NOMO-1 treated with dmso at 0.1 percent for 144 hours (cell line): Measurements from ENCODE around the gene ESPNL.

Experiments
- DNase-seq: peaks from one replicate; lab custom pipeline; 2025; ENCODE audit not compliant: unreplicated experiment; lab: John Stamatoyannopoulos, UW

Gene ESPNL

GRCh38 chr2:238140040-238140439 lies 39.9 kb downstream of the ESPNL start:
- DNase-seq: no peak

- DNase-seq: no peak
These were observed 40.8 kb downstream of the ESPNL start for GRCh38 chr2:238140721-238141540.

- peak; percentile 13 for DNase-seq
These were observed 41.6 kb downstream of the ESPNL start for GRCh38 chr2:238141541-238142318.

GRCh38 chr2:238142382-238143205 lies 42.5 kb downstream of the ESPNL start:
- DNase-seq: no peak

GRCh38 chr2:238143239-238143951 lies 43.3 kb downstream of the ESPNL start:
- no peak for DNase-seq

- no peak for DNase-seq
These were observed 44.1 kb downstream of the ESPNL start for GRCh38 chr2:238144262-238144661.

- no peak for DNase-seq
These were observed 44.9 kb downstream of the ESPNL start for GRCh38 chr2:238145046-238145445.

- DNase-seq: no peak
These were observed 45.7 kb downstream of the ESPNL start for GRCh38 chr2:238145851-238146250.

- DNase-seq: no peak
These were observed 46.9 kb downstream of the ESPNL start for GRCh38 chr2:238146884-238147544.

- no peak for DNase-seq
These were observed 48.8 kb downstream of the ESPNL start for GRCh38 chr2:238148981-238149380.

- DNase-seq: no peak
These were observed 49.9 kb downstream of the ESPNL start for GRCh38 chr2:238149841-238150572.

- DNase-seq: no peak
These were observed 50.5 kb downstream of the ESPNL start for GRCh38 chr2:238150686-238151085.

- no peak for DNase-seq
These were observed 51.1 kb downstream of the ESPNL start for GRCh38 chr2:238151205-238151604.

GRCh38 chr2:238151628-238152235 lies 51.6 kb downstream of the ESPNL start:
- DNase-seq: no peak

- no peak for DNase-seq
These were observed 52.9 kb downstream of the ESPNL start for GRCh38 chr2:238152771-238153688.

- DNase-seq: no peak
These were observed 54.4 kb downstream of the ESPNL start for GRCh38 chr2:238154570-238154969.

- DNase-seq: no peak
These were observed 55.1 kb downstream of the ESPNL start for GRCh38 chr2:238155051-238155760.
